Erythroblast (primary cell): ENCODE results near the gene CLEC2L.

ENCODE experiments used
- GATA1 ChIP-seq: IDR thresholded peaks from 2 replicates; pipeline ENCODE4 v1.6.1; 2011; ENCODE audit warnings: low read depth, mild to moderate bottlenecking, control low read depth, low read length, moderate library complexity
- POLR2A ChIP-seq: IDR thresholded peaks from 2 replicates; pipeline ENCODE4 v1.6.1; 2011; ENCODE audit warnings: mild to moderate bottlenecking, low read length

- TF ChIP-seq POLR2A: no peak
- no peak for TF ChIP-seq GATA1
These were observed 16.7 kb downstream of the CLEC2L start for GRCh38 chr7:139540203-139540602.
